ENCODE measurements around the gene SLC37A3. TPM values are rescaled to one million over a fixed set of nuclear protein-coding genes. Genes with fewer than 3 reads are reported as not detected.
"Not testable (repeated sequence)": the region's sequence is repeated elsewhere in the genome, so short reads cannot be mapped to it uniquely, and the experiment has no call there.

SLC37A3 gene
- total RNA-seq, 1 donor from 2014 or later, result 72.7 TPM

- no peaks in the 10 kb centered on the region for H3K27me3 Mint-ChIP-seq (ENCODE audit: unreplicated experiment)
Observed at GRCh38 chr7:140312141-140312846, 86.0 kb downstream of the SLC37A3 start.

GRCh38 chr7:140311128-140311527 is 87.2 kb downstream of the SLC37A3 start:
- not testable (repeated sequence) for DNase-seq (ENCODE audit: extremely low spot score, unreplicated experiment); H3K36me3 Mint-ChIP-seq (ENCODE audit: unreplicated experiment); H3K4me3 Mint-ChIP-seq (ENCODE audit: unreplicated experiment); H3K27me3 Mint-ChIP-seq (ENCODE audit: unreplicated experiment); H3K27ac Mint-ChIP-seq (ENCODE audit: unreplicated experiment)
- Mint-ChIP-seq H3K9me3 (ENCODE audit: unreplicated experiment) (peaks cover 15% of the 10 kb centered on the region), H3K4me1 (ENCODE audit: unreplicated experiment) (peaks cover 18% of the 10 kb centered on the region)

More at GRCh38 chr7:140312141-140312846, 86.0 kb downstream of the SLC37A3 start:
- TF ChIP-seq CTCF (IDR thresholded peaks at IDR 0.05), result no peak
- Mint-ChIP-seq H3K27ac (ENCODE audit: unreplicated experiment) (no peak overlapping the region), H3K9me3 (ENCODE audit: unreplicated experiment) (peaks cover 15% of the 10 kb centered on the region), H3K4me3 (ENCODE audit: unreplicated experiment) (no peak overlapping the region), H3K4me1 (ENCODE audit: unreplicated experiment) (peaks cover 27% of the 10 kb centered on the region), H3K36me3 (ENCODE audit: unreplicated experiment) (peaks cover 9% of the 10 kb centered on the region)
- no peak for DNase-seq (ENCODE audit: extremely low spot score, unreplicated experiment)

GRCh38 chr7:140310337-140311002 is 87.9 kb downstream of the SLC37A3 start:
- no peak overlapping the region for H3K4me3 Mint-ChIP-seq (ENCODE audit: unreplicated experiment)
- DNase-seq (ENCODE audit: extremely low spot score, unreplicated experiment), result no peak
- peaks cover 4% of the 10 kb centered on the region for H3K27me3 Mint-ChIP-seq (ENCODE audit: unreplicated experiment)
- H3K27ac Mint-ChIP-seq (ENCODE audit: unreplicated experiment), result no peak overlapping the region
- no peak for TF ChIP-seq CTCF (IDR thresholded peaks at IDR 0.05)
- peaks cover 12% of the 10 kb centered on the region for H3K4me1 Mint-ChIP-seq (ENCODE audit: unreplicated experiment)
- H3K36me3 Mint-ChIP-seq (ENCODE audit: unreplicated experiment), result peaks cover 9% of the 10 kb centered on the region
- H3K9me3 Mint-ChIP-seq (ENCODE audit: unreplicated experiment), result peaks cover 15% of the 10 kb centered on the region

GRCh38 chr7:140308060-140308459 is 90.3 kb downstream of the SLC37A3 start:
- no peak overlapping the region for H3K27ac Mint-ChIP-seq (ENCODE audit: unreplicated experiment)
- no peak for TF ChIP-seq CTCF (IDR thresholded peaks at IDR 0.05)
- DNase-seq (ENCODE audit: extremely low spot score, unreplicated experiment), result no peak
- peaks cover 15% of the 10 kb centered on the region for H3K9me3 Mint-ChIP-seq (ENCODE audit: unreplicated experiment)
- peaks cover 4% of the 10 kb centered on the region for H3K27me3 Mint-ChIP-seq (ENCODE audit: unreplicated experiment)
- H3K36me3 Mint-ChIP-seq (ENCODE audit: unreplicated experiment), result peaks cover 9% of the 10 kb centered on the region
- no peak overlapping the region for H3K4me3 Mint-ChIP-seq (ENCODE audit: unreplicated experiment)
- peaks cover 9% of the 10 kb centered on the region for H3K4me1 Mint-ChIP-seq (ENCODE audit: unreplicated experiment)

GRCh38 chr7:140304191-140304799 is 94.0 kb downstream of the SLC37A3 start:
- Mint-ChIP-seq H3K4me3 (ENCODE audit: unreplicated experiment) (no peak overlapping the region), H3K27ac (ENCODE audit: unreplicated experiment) (no peak overlapping the region), H3K36me3 (ENCODE audit: unreplicated experiment) (no peaks in the 10 kb centered on the region), H3K9me3 (ENCODE audit: unreplicated experiment) (no peaks in the 10 kb centered on the region), H3K27me3 (ENCODE audit: unreplicated experiment) (peaks cover 4% of the 10 kb centered on the region), H3K4me1 (ENCODE audit: unreplicated experiment) (no peaks in the 10 kb centered on the region)
- no peak for DNase-seq (ENCODE audit: extremely low spot score, unreplicated experiment)
- TF ChIP-seq CTCF (IDR thresholded peaks at IDR 0.05), result peak; percentile 37
